Measurements from ENCODE around the gene SMARCD2.
"Not testable (repeated sequence)": the region's sequence is repeated elsewhere in the genome, so short reads cannot be mapped to it uniquely, and the experiment has no call there.

SMARCD2 gene

DNA sequence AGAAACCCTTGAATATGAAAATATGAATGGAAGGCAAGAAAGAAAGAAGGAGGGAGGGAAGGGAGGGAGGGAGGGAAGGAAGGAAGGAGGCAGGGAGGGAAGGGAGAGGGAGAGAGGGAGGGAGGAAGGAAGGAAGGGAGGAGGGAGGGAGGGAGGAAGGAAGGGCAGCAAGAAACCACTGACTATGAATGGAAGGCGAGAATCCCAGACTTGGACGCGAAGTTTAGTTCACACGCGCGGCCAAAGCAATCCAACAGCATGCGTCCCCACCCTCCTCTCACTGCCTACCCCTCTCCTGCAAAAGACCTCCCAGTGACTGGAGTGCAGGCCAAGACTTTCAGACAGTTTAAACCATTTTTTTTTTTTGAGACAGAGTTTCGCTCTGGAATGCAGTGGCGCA, 7.9 kb upstream of the SMARCD2 start:
- DNase-seq (ENCODE audit: low spot score) = no peak

- DNase-seq (ENCODE audit: low spot score) = peak; percentile 84
Measured at GRCh38 chr17:63848834-63849689, 6.6 kb upstream of the SMARCD2 start.

- DNase-seq (ENCODE audit: low spot score) = no peak
Measured at GRCh38 chr17:63847525-63848249, 5.2 kb upstream of the SMARCD2 start.

GRCh38 chr17:63845509-63845908, 3.0 kb upstream of the SMARCD2 start:
- no peak for DNase-seq (ENCODE audit: low spot score)

GRCh38 chr17:63843910-63844677, 1.6 kb upstream of the SMARCD2 start:
- no peak for DNase-seq (ENCODE audit: low spot score)

DNA sequence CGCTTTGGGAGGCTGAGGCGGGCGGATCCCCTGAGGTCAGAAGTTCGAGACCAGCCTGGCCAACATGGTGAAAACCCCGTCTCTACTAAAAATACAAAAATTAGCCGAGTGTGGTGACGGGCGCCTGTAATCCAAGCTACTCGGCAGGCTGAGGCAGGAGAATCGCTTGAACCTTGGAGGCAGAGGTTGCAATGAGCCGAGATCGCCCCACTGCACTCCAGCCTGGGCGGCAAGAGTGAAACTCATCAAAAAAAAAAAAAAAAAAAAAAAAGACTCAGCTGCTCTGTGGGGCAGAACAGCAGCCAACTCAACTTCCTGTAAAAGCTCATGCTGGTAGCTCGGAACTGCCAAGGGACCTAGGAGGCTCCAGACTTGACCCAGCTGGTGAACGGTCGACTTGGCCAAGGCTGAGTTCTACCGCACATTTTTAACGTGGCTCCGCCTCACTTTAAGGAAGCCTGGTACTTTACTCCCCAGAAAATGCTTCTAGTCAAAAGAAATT, 953 bp upstream of the SMARCD2 start:
- DNase-seq (ENCODE audit: low spot score) = not testable (repeated sequence)

DNA sequence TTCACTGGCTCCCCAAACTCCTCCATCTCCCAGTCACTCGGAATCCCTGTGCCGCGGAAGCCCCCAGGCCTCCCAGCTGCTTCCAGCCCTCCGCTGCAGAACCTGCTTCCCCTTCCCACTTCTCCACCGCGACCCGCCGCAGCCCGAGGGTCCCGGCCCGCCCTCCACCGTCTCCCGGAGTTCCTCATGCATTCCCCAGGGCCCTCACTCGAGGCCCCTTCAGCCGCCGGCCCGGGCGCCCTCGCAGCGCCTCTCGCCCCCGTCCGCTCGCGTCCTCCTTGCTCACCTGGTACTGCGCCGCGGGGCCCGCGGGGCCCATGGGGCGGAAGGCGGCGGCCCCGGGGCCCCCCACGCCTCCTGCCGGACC, 329 bp downstream of the SMARCD2 start:
- no peak for DNase-seq (ENCODE audit: low spot score)

- DNase-seq (ENCODE audit: low spot score) = peak; percentile 46
Measured at GRCh38 chr17:63841350-63842172, 924 bp downstream of the SMARCD2 start.

GRCh38 chr17:63840591-63841349, 1.7 kb downstream of the SMARCD2 start:
- DNase-seq (ENCODE audit: low spot score) = no peak

DNA sequence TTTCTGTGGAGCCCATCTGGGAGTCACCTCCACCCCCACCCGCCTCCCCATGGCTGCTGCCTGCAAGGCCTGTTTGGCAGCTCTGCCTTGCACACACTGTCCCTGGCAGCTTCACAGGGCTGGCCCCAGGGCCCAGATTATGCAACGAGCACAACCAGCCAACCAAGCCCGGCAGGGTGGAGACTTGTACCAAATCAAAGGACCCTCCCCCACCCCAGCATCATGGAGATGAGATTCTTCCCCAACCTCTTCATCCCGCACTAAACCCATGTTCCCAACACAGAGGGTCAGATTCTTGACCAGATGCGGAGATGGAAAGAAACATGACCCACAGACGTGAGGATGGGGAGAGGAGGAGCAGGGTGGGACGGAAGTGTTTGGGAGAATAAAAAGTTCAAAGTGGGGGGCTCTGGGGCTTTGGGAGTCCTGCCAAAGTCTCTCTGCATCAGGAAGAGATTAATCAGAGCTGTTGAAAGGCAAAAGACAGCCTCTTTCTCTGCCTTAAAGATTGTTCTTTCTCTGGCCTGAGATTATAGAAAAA, 3.8 kb downstream of the SMARCD2 start:
- no peak for DNase-seq (ENCODE audit: low spot score)

DNA sequence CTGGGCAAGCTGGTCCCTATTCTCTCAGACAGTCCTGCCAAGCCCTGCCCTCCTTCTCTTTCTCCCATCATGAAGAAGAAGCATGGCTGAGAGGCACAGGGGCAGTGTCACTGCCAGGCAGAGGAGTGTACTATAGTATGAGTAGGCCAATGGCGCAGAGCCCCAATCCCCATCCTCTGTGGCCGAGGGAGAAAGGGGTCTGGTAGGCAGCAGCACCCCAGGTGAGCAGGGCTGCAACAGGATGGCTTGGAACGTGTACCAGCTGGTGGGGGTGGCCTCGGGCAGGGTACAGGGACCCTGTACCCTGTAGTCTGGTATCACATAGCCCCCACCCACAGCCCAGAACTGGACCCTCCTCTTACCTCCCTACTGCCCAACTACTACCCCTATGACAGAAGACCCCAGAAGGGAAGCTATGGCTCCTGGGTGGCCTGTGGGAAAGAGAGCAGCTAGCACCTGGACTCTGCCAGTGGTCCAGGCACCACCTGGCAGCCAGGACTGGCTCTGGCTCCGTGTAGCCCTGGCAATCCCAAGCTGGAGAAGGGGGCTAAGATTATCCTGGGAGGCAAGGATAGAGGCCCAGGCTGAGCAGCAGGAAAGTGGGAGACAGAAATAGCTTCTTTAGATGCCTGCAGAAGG, 4.4 kb downstream of the SMARCD2 start:
- DNase-seq (ENCODE audit: low spot score) = no peak

- no peak for DNase-seq (ENCODE audit: low spot score)
Measured at GRCh38 chr17:63837480-63837879, 5.0 kb downstream of the SMARCD2 start.

GRCh38 chr17:63836811-63837210, 5.7 kb downstream of the SMARCD2 start:
- no peak for DNase-seq (ENCODE audit: low spot score)

DNA sequence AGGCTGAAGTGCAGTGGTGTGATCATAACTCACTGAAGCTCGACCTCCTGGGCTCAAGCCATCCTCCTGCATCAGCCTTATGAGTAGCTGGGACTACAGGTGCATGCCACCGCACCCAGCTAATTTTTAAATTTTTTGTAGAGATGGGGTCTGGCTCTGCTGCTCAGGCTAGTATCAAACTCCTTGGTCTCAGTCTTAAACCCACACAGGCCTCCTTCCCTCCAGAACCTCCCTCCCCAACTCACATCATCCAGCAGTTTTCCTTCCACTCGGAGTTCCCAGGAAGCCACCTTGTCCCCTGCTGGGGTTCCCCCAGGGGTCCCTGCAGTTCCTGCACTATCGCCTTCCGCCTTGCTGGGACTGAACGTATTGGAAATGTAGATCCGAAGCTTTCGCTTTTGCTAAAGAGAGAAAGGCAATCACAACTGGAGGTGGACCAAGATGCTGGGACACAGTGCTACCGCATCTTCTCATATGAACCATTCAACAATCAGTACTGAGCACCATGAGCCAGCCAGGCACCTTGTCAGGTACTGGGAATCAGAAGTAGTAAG, 7.2 kb downstream of the SMARCD2 start:
- DNase-seq (ENCODE audit: low spot score) = no peak

GRCh38 chr17:63834431-63835166, 7.9 kb downstream of the SMARCD2 start:
- DNase-seq (ENCODE audit: low spot score) = peak; percentile 85

- DNase-seq (ENCODE audit: low spot score) = no peak
Measured at GRCh38 chr17:63833741-63834373, 8.6 kb downstream of the SMARCD2 start.

GRCh38 chr17:63833026-63833740, 9.3 kb downstream of the SMARCD2 start:
- DNase-seq (ENCODE audit: low spot score) = no peak

- no peak for DNase-seq (ENCODE audit: low spot score)
Measured at GRCh38 chr17:63832455-63832854, 10.0 kb downstream of the SMARCD2 start.
